GM10266 (cell line): ENCODE data around the gene PHF11.

Experiments used
- DNase-seq: peaks from one replicate; pipeline ENCODE4 v3.0.0; 2012; ENCODE audit errors: extremely low spot score
- TF ChIP-seq, protein P1 (sequence below): IDR thresholded peaks from 2 replicates; pipeline ENCODE4 v1.5.1; 2012; ENCODE audit warnings: mild to moderate bottlenecking, low read depth; ENCODE audit not compliant: control insufficient read depth, insufficient read depth; ENCODE audit errors: missing control alignments

PHF11 gene

DNA sequence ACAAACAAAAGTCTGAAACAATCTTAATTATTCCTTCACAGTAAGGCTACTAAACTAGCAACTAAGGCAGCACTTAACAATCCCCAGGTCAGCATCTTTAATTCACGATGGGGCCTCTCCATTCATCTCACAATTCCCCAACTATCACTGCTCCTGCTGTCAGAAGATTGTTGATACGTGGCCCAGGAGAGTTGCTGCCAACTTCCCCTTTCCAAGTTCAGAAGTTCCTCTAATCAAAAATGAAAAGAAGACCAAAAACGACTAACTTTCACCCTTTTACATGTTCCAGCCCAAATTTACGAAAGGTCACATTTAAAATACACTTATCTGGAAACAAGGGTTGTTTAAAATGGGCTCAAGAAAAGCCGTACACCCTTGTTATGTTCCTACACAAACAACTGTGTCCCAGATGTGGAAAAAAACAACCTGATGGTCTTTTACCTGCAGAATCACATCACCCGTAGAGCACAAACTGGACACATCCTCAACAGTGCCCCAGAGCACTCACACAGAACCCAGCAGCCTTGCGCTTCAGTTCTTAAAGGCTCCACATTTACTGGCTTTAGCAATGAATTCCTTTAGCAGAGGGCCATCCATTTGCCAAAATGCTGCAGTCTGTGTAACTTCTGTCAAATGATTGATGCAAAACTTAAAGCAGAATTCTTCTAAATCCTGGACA lies 38.0 kb downstream of the PHF11 start:
- TF ChIP-seq, protein P1, sequence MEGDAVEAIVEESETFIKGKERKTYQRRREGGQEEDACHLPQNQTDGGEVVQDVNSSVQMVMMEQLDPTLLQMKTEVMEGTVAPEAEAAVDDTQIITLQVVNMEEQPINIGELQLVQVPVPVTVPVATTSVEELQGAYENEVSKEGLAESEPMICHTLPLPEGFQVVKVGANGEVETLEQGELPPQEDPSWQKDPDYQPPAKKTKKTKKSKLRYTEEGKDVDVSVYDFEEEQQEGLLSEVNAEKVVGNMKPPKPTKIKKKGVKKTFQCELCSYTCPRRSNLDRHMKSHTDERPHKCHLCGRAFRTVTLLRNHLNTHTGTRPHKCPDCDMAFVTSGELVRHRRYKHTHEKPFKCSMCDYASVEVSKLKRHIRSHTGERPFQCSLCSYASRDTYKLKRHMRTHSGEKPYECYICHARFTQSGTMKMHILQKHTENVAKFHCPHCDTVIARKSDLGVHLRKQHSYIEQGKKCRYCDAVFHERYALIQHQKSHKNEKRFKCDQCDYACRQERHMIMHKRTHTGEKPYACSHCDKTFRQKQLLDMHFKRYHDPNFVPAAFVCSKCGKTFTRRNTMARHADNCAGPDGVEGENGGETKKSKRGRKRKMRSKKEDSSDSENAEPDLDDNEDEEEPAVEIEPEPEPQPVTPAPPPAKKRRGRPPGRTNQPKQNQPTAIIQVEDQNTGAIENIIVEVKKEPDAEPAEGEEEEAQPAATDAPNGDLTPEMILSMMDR = no peak
- DNase-seq = no peak

DNA sequence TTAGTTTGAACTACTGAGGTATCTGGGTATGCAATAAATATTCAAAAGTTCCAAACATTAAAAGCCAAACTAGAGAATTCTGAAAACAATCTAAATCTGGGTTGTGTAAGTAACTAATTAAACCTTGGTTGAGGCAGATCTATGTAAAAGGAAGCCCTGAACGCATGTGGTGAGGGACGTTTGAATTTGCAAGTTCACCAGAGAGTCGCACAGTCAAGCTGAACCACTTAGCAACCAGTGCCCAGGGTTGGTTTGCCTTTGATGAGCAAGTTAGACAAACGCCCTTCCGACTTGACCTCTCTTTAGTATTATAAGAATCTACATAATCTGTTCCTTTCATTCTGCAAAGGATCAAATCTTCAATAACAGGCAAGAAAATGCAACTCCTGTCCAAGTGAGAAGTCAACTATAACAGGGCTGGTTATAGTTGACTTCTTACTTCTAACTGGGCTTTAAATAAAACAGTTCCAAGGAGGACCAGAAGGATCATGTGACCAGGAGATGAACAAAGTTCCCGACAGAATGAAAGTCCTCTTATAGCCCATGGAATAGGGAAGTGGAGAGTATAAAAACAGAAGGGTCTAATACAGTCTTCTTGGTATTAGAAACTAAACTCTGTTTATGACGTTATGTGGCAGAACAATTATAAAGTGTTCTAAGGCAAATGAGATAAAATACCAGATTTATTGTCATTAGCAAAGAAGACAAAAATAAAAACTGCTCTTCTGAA lies 40.6 kb downstream of the PHF11 start:
- TF ChIP-seq, protein P1 = no peak
- DNase-seq = no peak

DNA sequence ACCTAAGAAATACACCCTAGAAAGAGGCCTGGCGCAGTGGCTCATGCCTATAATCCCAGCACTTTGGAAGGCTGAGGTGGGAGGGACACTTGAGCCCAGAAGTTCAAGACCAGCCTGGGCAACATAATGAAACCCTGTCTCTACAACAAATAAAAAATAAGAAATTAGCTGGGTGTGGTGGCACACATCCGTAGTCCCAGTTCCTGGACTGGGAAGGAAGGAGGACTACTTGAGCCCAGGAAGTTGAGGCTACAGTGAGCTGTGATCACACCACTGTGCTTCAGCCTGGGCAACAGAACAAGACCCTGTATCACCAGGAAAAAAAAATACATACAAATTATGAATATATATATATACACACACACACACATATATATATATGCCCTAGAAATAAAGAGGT lies 42.7 kb downstream of the PHF11 start:
- TF ChIP-seq, protein P1 = no peak
- DNase-seq = no peak

DNA sequence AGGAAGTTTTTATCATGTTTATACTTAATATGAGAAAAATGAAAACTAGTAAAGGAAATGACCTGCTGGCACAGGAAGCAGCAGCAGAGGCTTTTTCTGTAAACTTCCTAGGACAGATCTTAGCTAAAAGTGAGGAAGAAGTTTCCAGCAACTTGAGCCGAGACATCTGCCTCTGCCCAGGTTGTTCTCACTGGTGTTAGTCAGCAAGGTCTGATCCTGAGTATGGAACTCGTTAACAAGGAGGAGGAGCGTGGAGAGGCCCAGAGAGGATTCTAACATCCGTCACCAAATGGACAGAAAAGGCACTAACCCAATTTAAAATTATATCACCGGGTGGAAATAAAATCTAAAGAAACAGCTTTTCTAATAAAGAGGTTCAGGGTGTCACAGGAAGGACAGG lies 43.6 kb downstream of the PHF11 start:
- TF ChIP-seq, protein P1 = no peak
- DNase-seq = no peak

DNA sequence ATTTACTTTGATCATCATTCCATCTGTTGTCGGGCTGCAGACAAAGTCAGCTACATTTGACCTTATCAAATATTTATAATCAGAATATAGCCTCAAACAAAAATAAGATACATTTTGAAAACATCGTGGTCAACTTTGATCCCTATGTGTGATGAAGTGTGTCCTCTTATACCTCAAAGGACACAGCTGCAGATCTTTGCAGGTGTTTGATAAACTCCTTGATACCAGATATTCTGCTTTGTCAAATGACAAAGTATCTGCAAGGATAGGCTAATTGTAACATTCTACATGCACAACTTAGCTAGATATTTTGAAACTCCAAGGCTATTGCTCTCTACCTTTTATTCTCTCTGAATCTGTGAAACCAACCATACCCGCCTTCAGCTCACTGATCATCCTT lies 44.0 kb downstream of the PHF11 start:
- TF ChIP-seq, protein P1 = no peak
- no peak for DNase-seq

DNA sequence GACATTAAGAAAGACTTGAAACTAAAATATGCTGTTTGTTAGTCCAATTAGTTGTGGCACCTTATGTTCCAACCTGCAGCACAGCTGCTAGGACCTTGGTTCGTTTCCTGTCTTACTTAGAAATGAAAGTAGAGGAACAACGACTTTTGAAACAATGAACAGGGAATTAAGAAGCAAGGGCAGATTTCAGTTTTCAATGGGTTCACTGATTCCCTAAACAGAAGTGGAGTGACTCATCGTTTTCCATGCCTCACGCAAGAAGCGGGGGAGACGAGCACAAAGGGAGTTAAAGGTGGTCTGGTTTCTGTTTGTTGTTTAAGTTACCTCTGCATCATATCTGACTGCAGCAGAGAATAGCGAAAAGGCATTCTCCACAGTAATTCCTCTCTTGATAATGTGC lies 44.8 kb downstream of the PHF11 start:
- DNase-seq = no peak

More for the DNA sequence above, 44.8 kb downstream of the PHF11 start:
- TF ChIP-seq, protein P1 = no peak
